HG03135 (cell line): Measurements from ENCODE around the gene LRRC75A.

Source experiments
- ATAC-seq: cut with Tn5 transposase; IDR thresholded peaks from one replicate; pipeline ENCODE4 v1.9.1; 2021; ENCODE audit warnings: mild to moderate bottlenecking, moderate library complexity; ENCODE audit not compliant: unreplicated experiment

The LRRC75A gene

GRCh38 chr17:16437083-16437482 lies 54.9 kb downstream of the LRRC75A start:
- ATAC-seq, result no peak

GRCh38 chr17:16435925-16436886 lies 55.8 kb downstream of the LRRC75A start:
- no peak for ATAC-seq

DNA sequence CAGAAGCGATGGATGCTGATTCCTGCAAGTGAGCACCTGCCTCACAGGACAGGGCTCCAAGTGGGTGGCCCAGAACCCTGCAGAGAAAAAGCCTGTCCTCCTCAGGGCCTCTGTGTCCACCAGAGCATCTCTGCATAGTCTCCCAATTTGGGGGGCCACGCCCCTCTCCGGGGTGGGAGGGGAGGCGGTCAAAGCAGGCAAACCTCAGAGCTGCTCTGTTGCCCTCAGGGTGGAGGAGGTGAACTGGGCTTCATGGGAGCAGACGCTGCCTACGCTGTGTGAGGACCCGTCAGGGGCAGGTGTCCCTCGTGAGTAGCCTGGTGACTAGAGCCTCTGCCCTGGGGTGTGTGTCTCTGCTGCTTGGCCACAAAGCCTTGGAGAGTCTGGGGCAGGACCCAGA lies 57.3 kb downstream of the LRRC75A start:
- no peak for ATAC-seq

GRCh38 chr17:16433514-16433913 lies 58.5 kb downstream of the LRRC75A start:
- ATAC-seq, result no peak

GRCh38 chr17:16432017-16432416 lies 60.0 kb downstream of the LRRC75A start:
- ATAC-seq, result no peak

DNA sequence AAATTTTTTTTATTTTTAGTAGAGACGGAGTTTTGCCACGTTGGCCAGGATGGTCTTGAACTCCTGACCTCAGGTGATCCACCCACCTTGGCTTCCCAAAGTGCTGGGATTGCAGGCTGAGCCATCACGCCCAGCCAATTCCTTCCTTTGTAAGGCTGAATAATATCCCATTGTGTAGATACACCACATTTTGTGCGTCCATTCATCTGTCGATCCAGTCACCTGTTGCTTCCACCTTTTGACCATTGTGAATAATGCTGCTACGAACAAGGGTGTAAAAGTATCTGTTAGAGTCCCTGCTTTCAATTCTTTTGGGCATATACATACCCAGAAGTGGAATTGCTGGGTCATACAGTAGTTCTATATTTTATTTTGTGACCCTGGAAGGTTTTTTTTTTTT lies 61.3 kb downstream of the LRRC75A start:
- no peak for ATAC-seq

DNA sequence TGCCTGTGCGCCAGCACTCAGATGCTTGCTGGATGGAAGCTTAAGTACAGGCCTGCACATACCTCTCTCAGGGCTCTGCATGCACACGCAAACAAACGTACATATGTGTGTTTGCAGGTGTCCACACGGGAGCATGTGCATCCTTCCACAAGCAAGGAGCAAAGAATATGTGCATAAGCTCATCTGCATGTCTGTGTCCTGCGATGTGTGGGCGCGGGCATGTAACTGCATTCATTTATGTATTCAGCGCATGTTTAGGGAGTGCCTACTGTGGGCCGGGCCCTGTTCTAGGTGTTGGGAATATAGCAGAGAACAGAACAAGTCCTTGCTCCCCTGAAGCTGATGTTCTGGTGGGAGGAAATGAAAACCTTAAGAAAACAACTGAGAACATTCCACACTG lies 62.9 kb downstream of the LRRC75A start:
- ATAC-seq, result no peak

DNA sequence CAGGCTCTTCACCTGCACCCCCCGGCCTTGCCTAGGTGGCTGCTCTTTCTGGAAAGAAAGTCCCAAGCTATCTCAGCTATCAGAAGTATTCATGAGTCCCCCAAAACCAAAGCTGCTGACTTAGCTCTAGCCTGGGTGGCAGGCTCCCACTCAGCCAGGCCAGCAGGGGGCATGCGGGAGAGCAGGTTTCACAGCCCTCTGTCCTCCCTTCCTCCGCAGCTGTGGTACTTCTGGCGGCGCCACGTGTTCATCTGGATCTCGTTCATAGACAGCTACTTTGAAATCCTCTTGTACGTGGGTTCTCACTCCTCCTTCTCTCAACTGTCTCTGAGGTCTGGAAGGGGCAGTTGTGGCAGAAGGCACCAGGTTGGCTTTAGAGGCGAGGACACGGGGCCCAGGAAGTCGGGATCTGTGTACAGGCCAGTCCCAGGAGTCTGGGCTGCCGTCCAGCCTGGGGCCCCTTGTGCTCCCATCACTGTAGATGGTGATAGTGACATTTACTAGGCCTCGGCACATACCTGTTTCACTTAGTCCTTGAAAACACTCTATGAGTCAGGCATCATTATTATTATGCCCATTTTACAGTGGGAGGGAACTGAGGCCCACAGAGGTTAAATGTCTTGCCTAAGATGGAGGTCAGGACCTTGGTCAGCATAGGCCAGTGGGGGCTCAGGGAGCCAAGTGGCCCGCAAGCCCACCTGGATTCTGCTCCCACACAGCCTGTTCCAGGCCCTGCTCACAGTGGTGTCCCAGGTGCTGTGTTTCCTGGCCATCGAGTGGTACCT lies 63.7 kb downstream of the LRRC75A start:
- no peak for ATAC-seq

DNA sequence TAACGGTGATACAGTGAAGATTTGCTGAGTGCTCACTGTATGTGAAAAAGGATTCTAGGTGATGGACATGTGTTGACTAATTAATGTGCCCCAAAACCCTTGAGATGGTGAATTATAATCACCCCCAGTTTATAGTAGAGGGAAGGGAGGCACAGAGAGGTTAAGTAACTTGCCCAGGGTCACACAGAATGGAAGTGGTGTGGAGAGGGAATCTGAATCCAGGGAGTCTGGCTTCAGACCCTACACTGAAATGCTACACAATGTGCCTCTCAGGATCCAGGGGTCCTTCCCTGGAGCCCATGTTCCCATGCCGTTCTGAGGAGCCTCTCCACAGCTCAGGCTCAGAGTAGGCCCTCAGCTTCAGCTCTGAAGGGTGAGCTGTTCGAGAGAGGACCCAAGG lies 65.0 kb downstream of the LRRC75A start:
- ATAC-seq, result no peak

DNA sequence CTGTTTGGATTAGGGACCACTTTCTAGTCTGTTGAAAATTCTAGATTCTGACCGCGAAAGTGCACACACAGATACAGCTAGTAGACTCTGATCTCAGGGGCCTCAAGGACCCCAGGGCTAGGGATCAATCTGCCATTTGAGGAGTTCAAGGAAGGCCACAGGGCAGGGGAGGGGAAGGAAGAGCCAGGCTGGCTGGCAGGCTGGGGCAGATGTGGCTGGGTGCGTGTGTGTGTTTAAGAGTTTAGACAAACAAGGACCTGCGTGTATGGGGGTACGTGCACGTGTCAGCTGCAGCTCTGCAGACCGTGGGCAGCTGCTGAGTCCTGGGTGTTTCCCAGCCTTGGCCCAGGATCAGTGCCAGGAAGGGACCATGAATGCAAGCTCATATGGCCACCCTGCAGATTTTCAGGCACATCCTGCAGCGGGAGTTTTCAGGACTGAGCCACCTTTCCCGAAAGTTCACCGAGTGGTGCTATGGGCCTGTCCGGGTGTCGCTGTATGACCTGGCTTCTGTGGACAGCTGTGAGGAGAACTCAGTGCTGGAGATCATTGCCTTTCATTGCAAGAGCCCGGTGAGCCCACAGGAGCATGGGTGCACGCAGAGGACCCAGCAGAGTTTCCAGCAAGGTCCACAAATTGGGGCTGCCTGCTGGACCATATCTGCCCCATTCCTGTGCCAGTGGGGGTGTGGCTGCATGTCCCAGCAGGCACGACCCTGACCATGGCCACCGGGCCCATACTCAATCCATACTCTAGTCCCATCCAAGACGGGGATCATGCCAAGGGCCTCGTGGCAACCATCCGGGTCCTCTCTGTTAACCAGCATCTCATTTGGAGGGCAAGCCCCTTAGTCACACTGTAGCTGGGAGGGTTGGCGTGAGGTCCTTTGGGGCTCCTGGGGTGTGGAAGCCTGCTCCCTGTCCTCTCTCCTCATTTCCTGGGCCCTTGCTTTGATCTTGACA lies 66.0 kb downstream of the LRRC75A start:
- no peak for ATAC-seq

DNA sequence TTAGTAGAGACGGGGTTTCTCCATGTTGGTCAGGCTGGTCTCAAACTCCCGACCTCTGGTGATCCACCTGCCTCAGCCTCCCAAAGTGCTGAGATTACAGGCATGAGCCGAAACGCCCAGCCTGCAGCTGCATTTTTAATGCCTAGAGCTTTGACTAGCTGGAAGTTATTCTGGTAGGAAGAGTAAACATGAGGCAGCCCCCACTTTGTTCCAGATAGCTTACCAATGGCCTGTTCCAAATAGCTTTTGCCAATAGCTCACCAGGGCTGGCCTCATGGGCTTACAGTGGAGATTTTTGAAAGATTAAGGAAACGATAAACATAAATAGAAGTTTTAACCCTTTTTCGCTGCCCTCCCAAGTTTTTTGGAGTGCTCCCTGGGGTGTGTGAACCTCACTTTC lies 66.8 kb downstream of the LRRC75A start:
- ATAC-seq, result no peak

DNA sequence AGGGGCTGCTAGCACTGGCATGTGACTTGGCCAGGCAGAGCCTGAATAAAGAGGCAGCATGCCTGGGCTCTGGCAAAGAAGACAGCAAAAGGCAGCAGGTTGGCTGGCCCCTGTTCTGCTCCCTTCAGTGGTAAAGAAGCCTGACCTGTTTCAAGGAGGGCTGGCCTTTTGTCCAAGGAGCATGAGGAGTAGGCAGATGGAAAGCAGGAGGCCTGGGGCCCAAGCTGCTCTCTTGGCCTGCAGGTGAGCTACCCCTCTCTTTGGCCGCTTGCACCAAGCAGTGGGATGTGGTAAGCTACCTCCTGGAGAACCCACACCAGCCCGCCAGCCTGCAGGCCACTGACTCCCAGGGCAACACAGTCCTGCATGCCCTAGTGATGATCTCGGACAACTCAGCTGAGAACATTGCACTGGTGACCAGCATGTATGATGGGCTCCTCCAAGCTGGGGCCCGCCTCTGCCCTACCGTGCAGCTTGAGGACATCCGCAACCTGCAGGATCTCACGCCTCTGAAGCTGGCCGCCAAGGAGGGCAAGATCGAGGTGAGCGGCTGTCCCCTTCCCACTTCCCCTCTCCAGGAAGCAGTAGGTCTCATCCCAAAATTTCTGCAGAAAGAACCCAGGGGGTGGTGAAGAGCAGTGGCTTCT lies 68.6 kb downstream of the LRRC75A start:
- ATAC-seq, result no peak

- ATAC-seq, result no peak
Measured at GRCh38 chr17:16422416-16422815, 69.6 kb downstream of the LRRC75A start.

DNA sequence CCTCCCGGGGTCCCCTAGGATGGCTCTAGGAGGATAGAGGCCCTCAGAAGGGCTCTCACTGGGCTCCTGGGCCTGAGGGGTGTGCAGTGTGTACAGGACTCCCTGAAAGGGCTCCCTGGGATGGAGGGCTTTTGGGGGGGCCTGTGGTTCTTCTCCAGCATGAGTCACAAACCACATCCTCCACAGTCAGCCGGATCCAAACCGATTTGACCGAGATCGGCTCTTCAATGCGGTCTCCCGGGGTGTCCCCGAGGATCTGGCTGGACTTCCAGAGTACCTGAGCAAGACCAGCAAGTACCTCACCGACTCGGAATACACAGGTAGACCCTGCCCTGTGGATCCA lies 72.1 kb downstream of the LRRC75A start:
- ATAC-seq, result no peak

DNA sequence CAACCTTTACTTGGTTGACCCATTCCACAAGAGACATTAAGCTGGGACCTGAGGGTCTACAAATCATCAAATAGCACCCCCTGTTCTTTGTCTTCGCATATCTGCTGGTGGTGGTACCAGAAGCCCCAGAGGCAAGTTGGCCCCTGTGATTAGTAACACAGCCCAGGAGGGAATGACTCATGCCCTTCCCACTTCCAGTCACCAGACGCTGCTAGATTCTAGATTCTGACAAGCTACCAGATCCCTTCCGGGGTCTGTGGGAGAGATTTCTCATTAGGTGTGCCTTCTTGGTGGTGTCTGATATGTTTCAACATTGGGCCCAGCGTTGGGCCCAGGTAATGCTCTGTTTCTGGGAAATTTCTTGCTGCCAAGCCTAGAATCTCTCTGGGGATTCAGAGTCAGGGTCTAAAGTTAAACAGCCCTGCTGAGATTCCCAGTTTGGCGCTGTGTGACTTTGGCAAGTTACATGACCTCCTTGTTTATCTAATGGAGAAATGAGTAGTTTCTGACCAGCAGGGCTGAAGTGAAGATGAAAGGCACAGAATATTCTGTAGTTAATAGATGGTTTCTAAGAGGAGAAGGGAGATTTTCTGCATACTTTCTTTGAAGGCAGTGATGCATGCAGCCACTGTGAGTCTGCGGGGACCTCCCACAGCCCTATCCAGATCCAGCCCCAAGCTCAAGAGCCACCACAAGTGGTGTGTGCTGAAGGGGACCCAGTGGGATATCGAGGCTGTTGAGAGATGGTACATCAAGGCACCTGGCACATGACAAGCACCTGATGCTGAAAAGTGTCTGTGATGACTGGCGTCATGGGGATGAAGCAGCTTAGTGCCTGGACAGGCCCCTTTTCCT lies 72.7 kb downstream of the LRRC75A start:
- ATAC-seq, result no peak

DNA sequence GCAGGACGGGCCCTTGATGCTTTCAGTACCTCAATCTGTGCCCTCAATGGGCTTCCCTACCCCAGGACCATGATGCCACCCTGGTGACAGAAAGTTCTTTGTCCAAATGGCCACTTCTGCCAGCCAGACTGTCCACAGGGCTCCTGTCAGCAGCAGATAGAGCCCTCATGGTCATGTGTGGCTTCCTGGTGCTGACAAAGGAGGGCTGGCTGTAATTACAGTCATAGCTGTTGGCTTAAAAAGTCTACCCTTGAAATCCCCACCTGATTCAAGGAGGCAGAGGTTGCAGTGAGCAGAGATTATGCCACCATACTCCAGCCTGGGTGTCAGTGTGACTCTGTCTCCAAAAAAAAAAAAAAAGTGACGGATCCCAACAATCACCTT lies 73.3 kb downstream of the LRRC75A start:
- no peak for ATAC-seq

DNA sequence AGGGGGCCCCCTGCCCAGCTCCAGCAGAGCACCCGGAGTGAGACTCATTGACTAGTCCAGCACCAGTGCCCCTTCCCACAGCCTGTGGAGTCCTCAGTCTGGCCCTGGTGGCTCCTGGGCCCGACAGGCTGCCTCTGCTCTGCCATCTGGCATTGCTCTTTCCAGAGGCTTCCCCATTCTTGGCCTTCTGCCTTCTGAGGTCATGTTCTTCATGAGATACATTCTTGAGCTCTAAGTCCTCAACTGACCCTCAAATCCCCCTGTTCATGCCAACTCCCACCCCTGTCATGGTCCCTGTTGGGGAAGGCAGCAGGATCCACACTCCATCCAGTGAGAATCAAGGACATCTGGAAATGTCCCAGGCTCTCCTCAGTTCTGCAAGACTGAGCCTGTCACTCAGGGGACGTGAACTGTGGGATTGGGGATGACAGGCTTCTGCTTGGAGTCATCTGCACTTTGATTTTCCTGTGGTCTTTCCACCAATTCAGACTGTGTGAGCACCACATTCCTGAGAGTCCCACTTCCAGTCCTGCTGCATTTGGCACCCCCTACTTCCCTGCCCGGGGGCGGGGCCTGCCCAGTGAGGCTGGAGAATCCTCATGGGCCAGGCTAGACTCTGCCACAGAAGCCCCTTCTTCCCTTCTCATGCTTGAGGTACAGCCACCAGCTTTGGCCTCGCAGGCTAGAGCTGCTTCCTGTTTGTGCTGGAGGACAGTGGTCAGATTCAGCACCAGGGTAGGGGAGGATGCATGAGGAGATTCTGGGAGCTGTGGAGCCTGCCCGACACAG lies 73.9 kb downstream of the LRRC75A start:
- ATAC-seq, result no peak

- ATAC-seq, result no peak
Measured at GRCh38 chr17:16417399-16417798, 74.6 kb downstream of the LRRC75A start.
